Activated T-helper 17 cell treated with anti-CD3 and anti-CD28 coated beads, Interleukin-2, amount 50 U/mL, for 72 hours (primary cell): Measurements from ENCODE around the gene RPS6KA2. TPM values are rescaled to one million over a fixed set of nuclear protein-coding genes. Genes with fewer than 3 reads are reported as not detected.
"Not testable (repeated sequence)": the region's sequence is repeated elsewhere in the genome, so short reads cannot be mapped to it uniquely, and the experiment has no call there.

Experiments
- ATAC-seq: fragments of 150-1000 bp; cut with Tn5 transposase; replicated peaks from 2 replicates; pipeline ENCODE4 v1.10.0; 2021; ENCODE audit warnings: mild to moderate bottlenecking, moderate library complexity
- H3K27ac Mint-ChIP-seq: one replicate; pipeline ENCODE4 v1.8.0; 2022; ENCODE audit warnings: mixed read lengths
- H3K27me3 Mint-ChIP-seq: one replicate; pipeline ENCODE4 v1.8.0; 2022; ENCODE audit warnings: mixed read lengths
- H3K36me3 Mint-ChIP-seq: one replicate; pipeline ENCODE4 v1.8.0; 2022; ENCODE audit warnings: low read depth, mild to moderate bottlenecking, mixed read lengths
- H3K4me1 Mint-ChIP-seq: one replicate; pipeline ENCODE4 v1.8.0; 2022; ENCODE audit warnings: mixed read lengths
- H3K4me3 Mint-ChIP-seq: one replicate; pipeline ENCODE4 v1.8.0; 2022; ENCODE audit warnings: mild to moderate bottlenecking, mixed read lengths
- H3K9me3 Mint-ChIP-seq: one replicate; pipeline ENCODE4 v1.8.0; 2022; ENCODE audit warnings: mixed read lengths
- total RNA-seq, 2 donors: library from RNA; stranded (reverse); gene quantifications; one replicate each; pipeline ENCODE4 v1.2.3, GENCODE V29; 2022

The RPS6KA2 gene
- total RNA-seq, 2 donors from 2014 or later, result 1.3 to 1.5 TPM

DNA sequence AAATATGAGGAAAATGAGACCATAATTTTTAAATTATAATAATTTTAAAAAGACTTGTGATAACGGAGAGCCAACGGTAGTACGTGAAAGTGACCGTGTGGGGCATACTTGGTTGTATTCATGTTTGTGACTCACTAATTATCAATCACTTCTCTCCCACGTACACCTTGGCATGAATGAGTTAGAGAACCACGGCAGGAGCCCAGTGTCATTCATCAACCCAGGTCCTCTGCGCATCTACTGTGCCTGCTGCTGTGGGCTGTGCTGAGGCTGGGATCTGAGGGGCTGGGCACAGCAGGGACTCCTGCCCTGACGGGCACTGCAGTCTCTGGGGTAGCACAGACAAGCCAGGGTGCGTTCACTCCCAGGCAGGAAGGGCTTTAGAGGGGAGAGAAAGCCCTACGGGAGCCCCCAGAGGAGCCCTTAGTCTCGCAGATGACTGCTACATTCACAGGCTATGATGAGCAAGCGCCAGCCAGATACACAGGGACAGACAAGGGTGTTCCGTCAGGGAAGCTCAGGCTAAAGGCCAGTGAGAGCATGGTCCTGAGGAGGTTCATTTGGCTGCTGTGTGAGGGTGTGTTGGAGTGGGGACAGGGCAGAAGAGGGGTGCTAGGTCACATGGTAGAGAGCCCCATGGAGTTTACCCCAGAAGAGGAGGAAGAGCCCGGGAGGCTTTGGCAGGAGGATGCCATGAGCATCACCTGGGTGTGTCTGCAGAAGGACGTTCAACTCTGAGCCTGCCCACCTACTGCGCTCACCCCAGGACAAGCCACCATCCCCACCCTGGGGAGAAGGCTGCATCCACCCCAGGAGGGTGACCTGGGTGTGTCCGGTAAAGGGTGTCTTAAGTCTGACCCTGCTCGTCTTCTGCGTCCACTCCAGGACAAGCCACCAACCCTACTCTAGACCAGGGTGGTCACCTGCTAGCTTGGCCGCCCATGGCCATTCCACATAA, 8.2 kb upstream of the RPS6KA2 start:
- no peaks in the 10 kb centered on the region for H3K36me3 Mint-ChIP-seq
- no peaks in the 10 kb centered on the region for H3K9me3 Mint-ChIP-seq
- no peak overlapping the region for H3K27ac Mint-ChIP-seq
- H3K4me1 Mint-ChIP-seq, result peaks cover 1% of the 10 kb centered on the region
- H3K27me3 Mint-ChIP-seq, result peaks cover 20% of the 10 kb centered on the region
- ATAC-seq, result no peak
- no peak overlapping the region for H3K4me3 Mint-ChIP-seq

DNA sequence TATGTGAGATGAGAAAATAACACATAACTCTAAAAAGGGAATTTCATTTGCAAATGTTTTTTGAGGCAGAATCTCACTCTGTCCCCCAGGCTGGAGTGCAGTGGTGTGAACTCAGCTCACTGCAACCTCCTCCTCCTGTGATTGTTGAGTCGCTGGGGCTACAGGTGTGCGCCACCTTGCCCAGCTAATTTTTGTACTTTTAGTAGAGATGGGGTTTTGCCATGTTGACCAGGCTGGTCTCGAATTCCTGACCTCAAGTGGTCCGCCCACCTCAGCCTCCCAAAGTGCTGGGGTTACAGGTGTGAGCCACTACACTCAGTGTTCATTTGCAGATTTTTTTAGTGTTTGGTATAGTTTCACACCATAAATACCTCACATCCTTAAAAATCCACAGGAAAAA, 7.5 kb upstream of the RPS6KA2 start:
- H3K36me3 Mint-ChIP-seq, H3K27ac Mint-ChIP-seq, H3K9me3 Mint-ChIP-seq, H3K4me1 Mint-ChIP-seq, H3K4me3 Mint-ChIP-seq, ATAC-seq: not testable (repeated sequence)
- peaks cover 18% of the 10 kb centered on the region for H3K27me3 Mint-ChIP-seq

DNA sequence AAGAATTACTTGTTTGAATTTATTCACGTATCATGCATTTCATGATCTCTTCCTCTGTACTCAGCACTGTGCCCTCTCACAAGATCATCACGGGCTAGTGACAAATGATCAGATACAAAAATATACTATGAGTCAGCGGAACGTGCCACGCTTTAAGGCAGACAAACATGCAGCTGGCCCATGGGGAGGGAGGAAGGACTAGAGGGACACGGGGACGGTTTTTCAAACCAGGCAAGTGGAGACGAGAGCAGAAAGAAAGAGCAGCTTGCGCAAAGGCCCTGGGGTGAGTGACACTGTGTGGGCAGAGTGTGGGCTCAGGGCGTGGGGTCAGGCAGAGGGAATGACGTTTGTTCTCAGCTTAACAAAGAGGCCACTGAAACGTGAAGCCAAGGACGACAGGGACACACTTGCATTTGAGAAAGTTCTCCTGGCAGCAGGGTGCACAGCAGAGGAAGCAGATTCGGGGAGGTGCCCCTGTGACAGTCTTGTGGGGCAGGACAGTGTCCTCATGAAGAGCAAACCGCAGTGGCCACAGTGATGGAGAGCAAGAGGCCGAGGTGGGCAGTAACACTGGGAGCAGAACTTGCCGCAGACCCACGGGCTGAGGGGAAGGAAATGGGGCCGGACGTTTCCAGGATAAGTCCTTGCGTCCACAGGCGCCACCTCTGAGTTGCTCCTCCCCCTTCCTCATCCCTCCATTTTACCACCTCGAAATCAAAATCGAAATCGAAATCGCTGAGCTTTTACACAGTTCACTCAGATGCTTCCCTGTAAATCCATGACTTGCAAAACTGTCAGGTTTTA, 6.9 kb upstream of the RPS6KA2 start:
- Mint-ChIP-seq H3K36me3 (no peaks in the 10 kb centered on the region), H3K27me3 (peaks cover 16% of the 10 kb centered on the region), H3K27ac (no peak overlapping the region), H3K4me3 (no peak overlapping the region), H3K9me3 (no peaks in the 10 kb centered on the region), H3K4me1 (no peaks in the 10 kb centered on the region)
- no peak for ATAC-seq

DNA sequence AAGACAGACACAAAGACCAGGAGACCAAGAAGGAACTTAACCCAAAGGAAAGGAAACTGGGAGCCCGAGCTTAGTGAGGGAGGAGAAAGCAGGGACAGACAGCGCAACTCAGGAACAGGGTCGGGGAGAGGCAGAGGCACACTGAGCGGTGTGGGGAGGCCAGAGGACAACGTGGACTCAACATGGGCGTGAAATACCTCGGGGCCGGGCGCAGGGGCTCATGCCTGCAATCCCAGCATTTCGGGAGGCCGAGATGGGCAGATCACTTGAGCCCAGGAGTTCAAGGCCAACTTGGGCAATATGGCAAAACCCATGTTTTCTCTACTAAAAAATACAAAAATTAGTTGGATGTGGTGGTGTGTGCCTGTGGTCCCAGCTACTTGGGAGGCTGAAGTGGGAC, 5.7 kb upstream of the RPS6KA2 start:
- peaks cover 6% of the 10 kb centered on the region for H3K4me1 Mint-ChIP-seq
- no peak overlapping the region for H3K4me3 Mint-ChIP-seq
- no peaks in the 10 kb centered on the region for H3K9me3 Mint-ChIP-seq

DNA sequence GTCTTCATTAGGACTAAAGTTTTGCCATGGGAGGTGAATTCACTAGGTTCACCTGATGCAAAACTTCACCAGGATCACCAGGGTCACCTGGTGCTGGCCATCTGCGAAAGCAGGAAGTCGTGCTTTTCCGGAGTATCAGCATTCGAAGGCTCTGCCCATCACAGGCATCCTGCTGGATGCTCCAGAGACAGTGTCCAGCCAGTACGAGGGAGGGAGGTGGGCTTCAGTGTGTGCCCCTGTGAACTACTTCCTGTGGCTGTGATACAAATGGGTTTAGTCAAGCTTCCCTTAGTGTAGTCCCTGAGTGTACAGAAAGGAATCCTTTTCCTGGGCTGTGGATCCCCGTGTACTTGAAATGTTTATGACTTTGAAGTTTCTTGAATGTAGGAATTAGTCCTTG, 3.4 kb upstream of the RPS6KA2 start:
- ATAC-seq, result no peak
- Mint-ChIP-seq H3K4me3 (no peak overlapping the region), H3K36me3 (no peaks in the 10 kb centered on the region), H3K27ac (no peak overlapping the region), H3K4me1 (peaks cover 11% of the 10 kb centered on the region), H3K9me3 (no peaks in the 10 kb centered on the region), H3K27me3 (peaks cover 21% of the 10 kb centered on the region)

More for the DNA sequence above, 5.7 kb upstream of the RPS6KA2 start:
- Mint-ChIP-seq H3K27ac (no peak overlapping the region), H3K36me3 (no peaks in the 10 kb centered on the region), H3K27me3 (peaks cover 14% of the 10 kb centered on the region)
- ATAC-seq, result no peak

DNA sequence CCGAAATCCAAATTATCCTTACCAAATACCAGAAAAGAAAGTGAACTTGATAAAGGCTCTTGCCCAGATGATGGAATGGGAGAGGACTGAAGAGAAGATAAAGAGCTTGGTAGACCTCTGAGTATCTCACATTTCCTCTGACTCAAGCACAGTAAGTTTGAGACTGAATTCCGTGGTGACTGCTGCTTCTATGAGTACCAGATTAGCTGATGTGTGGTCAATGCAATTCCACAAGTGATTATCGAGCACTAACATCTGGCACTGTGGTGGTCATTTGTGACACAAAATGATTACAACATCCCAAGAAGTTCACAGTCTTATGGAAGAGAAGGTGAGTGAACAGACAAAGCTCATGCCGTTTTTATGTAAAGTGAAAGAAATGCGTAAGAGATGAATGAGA, 2.6 kb upstream of the RPS6KA2 start:
- ATAC-seq, result no peak
- peaks cover 11% of the 10 kb centered on the region for H3K4me1 Mint-ChIP-seq
- no peak overlapping the region for H3K4me3 Mint-ChIP-seq
- H3K27ac Mint-ChIP-seq, result no peak overlapping the region
- H3K27me3 Mint-ChIP-seq, result peaks cover 25% of the 10 kb centered on the region
- no peaks in the 10 kb centered on the region for H3K36me3 Mint-ChIP-seq
- H3K9me3 Mint-ChIP-seq, result no peaks in the 10 kb centered on the region

DNA sequence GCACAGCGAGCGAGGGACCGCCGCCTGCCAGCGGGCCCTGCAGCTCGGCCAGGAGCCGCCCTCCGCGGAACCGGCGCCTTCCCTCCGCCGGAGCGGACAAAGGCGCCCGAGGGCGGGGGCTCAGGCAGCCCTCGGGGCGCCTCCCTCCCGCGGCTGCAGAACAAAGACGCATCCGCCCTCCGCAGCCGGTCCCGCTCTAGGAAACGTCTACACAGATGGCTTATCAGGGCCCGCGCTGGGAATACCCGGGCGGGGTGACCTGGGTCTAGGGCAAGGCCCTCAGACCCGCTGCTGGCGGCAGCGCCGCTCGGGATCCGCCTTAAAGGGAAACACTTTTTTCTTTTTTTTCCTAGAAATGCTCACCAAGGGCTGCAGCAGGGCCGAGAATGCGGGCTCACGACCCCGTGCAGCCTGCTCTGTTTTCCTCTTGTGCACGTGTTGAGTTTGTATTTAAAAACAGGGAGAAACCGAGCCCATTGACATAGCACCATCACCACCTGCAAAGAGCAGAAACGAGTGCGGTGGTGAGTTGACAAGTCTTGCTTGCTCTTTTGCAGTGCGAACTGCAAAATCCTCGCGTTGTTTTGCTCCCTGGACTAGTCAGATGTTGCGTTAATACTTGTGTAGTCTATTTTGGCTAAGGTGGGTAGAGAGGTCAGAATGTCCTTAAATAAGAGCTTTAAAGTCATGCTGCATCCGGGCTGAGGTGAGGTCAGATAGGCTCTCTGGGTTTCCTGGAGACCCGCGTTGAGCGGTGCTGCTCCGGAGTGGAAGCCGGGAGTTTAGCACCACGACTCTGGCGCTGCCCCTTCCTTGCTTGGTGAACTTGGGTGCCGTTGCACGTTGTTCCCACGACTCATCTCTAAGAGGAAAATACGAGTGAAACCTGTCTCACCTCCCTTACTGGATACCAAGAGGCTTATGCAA, 1.1 kb upstream of the RPS6KA2 start:
- peak overlapping the region; percentile 84 for H3K4me3 Mint-ChIP-seq
- peak; percentile 20 for ATAC-seq
- H3K27ac Mint-ChIP-seq, result peak overlapping the region; percentile 18
- peaks cover 11% of the 10 kb centered on the region for H3K4me1 Mint-ChIP-seq
- no peaks in the 10 kb centered on the region for H3K9me3 Mint-ChIP-seq
- H3K36me3 Mint-ChIP-seq, result no peaks in the 10 kb centered on the region
- peaks cover 26% of the 10 kb centered on the region for H3K27me3 Mint-ChIP-seq

DNA sequence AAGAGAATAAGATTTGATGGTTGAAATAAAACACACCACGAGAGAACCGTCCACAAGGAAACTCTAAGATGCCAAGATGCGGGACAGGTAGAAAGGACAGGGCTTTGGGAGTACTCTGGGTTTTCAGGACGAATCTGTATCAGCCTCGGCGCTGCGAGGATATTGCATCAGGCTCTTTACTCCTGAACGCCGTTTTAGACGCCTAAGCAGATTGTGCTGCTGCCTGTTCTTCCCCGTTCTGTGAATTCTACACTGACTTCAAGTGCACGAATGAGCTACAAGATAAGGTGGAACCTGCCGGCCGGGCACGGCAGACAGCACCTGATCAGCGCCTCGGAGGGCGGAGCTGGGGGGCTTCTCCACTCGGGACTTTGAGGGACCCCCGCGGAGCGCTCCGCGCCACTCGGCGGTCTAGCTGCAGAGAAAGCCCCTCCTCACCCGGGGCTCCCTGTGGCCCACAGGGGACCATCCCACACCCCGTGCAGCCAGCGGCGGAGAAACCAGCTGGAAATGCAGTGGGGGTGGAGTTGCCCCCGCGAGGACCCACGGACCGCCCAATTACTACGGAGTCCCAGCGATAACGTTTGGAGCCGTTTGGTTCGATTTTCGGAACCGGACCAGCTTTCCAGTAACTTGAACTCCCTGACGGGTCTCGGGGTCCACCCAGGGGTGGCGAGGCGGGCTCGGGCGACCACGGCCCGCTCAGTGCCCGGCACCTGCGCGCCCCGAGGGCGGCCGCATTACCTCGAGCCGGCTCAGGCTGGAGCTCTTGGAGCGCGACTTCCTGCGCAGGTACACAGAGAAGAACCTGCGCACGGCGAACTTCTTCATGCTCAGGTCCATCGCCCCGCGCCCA, 646 bp downstream of the RPS6KA2 start:
- ATAC-seq, result peak; percentile 4
- no peaks in the 10 kb centered on the region for H3K9me3 Mint-ChIP-seq
- H3K27me3 Mint-ChIP-seq, result peaks cover 26% of the 10 kb centered on the region
- H3K27ac Mint-ChIP-seq, result no peak overlapping the region
- H3K36me3 Mint-ChIP-seq, result no peaks in the 10 kb centered on the region
- peak overlapping the region; percentile 84 for H3K4me3 Mint-ChIP-seq
- peaks cover 11% of the 10 kb centered on the region for H3K4me1 Mint-ChIP-seq

DNA sequence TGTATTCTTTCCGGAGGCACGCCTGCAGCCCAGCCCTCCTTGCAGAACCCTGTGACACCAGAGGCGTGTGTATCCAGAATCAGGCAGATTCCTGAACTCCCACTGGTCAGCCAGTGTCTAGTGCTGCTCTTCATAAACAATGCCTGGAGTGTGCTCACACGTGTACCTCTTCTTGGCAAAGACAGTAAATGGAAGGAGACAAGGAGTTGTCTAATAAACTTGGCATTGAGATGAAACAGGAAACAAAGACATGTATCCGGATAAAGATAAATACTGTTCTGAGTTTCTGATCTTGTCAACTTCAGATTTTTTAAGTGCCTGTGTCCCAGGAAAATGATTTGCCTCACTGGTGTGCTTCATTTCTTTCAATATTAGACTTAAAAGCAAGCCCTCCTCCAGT, 1.7 kb downstream of the RPS6KA2 start:
- no peak for ATAC-seq
- Mint-ChIP-seq H3K27ac (no peak overlapping the region), H3K4me1 (peaks cover 11% of the 10 kb centered on the region), H3K27me3 (peaks cover 26% of the 10 kb centered on the region), H3K9me3 (no peaks in the 10 kb centered on the region), H3K36me3 (no peaks in the 10 kb centered on the region), H3K4me3 (peak overlapping the region; percentile 78)

DNA sequence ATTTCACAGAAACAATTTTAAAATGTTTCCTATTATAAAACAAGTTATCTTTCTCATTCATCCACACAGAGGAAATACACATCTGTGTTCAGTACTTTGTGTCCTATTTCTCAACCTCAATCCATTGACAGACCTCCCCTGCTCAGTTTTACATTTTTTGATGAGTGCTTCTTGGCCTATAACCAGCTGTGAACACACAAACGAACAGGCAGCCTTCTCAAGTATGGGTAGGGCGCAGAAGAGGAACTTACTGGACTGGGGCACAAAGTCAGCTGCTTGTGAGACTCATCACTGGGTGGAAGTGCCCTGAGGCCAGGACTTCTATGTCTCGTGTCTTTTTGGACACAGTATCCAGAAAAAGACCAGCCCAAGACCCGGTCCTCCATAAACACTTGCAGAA, 2.8 kb downstream of the RPS6KA2 start:
- Mint-ChIP-seq H3K9me3 (no peaks in the 10 kb centered on the region), H3K4me3 (no peak overlapping the region), H3K36me3 (no peaks in the 10 kb centered on the region), H3K4me1 (peaks cover 11% of the 10 kb centered on the region), H3K27me3 (peaks cover 19% of the 10 kb centered on the region), H3K27ac (no peak overlapping the region)
- no peak for ATAC-seq

DNA sequence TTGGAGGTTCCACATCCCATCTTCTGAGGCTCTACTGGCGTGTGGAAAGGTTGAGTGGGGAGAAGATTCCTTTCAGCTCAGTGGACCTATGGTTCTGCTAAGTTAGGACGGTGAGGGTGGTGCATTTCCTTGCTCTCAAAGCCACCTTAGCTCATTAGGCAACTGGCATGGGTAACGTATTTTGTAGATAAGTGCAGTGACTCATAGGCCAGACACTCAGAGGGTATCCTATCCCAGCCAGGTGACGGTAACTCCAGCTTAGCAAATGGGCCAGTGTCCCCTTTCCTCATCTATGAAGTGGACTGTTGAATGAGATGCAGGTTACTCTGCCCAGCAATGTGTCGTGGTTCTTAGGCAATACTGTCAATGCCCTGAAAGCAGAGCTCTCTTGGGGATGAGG, 3.7 kb downstream of the RPS6KA2 start:
- H3K4me3 Mint-ChIP-seq, result no peak overlapping the region
- H3K9me3 Mint-ChIP-seq, result no peaks in the 10 kb centered on the region
- H3K27me3 Mint-ChIP-seq, result peaks cover 19% of the 10 kb centered on the region
- peaks cover 9% of the 10 kb centered on the region for H3K4me1 Mint-ChIP-seq
- no peaks in the 10 kb centered on the region for H3K36me3 Mint-ChIP-seq
- ATAC-seq, result no peak
- H3K27ac Mint-ChIP-seq, result no peak overlapping the region

DNA sequence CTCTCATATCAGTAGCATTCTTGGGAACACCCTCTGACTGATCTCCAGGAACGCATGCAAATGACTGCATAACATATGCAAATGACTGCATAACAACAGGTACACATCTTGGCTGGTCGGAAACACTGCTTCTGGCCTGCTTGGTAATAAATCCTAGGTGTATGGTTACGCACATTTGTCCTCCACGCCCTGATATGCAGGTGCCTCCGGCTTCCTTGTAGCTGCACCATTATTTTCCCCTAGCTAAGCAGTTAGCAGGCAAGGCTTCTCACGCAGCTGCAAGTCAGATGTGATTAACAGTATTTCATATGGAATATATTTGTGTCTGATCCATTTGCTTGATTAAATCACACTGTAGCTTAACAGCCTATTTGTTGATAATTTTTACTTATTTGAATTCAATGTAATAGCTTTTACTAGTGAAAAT, 5.9 kb downstream of the RPS6KA2 start:
- Mint-ChIP-seq H3K27me3 (peaks cover 19% of the 10 kb centered on the region), H3K4me1 (peaks cover 4% of the 10 kb centered on the region), H3K4me3 (no peak overlapping the region), H3K36me3 (no peaks in the 10 kb centered on the region), H3K9me3 (no peaks in the 10 kb centered on the region), H3K27ac (no peak overlapping the region)
- no peak for ATAC-seq

DNA sequence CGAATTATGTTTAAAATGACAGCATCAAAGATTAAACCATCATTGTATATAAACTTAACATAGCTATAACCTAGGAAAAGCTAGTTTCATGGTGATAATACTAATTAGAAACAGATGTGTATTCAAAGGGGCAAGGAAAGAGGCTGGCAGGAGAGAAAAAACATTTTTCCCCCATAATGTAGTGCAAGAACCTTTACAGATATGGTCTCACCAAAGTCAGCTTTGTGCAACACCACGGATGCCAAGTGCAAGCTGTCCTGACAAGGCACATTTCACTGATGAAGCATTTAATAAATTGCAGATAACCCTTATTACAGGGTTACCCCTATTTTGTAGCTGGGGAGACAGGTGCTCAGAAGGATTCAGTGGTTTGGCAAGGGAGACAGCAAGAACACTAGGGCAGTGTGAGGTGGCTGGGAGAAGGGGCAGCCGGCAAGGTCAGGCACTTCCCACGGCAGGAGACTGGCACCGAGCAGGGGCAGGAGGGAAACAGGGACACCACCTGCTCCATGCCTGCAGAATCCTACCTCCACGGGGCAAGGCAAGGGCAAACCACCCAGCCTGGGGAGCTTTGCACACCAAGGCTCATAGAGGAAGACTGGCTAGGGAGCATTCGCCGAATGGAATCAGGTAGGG, 6.5 kb downstream of the RPS6KA2 start:
- Mint-ChIP-seq H3K4me3 (no peak overlapping the region), H3K4me1 (no peaks in the 10 kb centered on the region), H3K27ac (no peak overlapping the region), H3K9me3 (no peaks in the 10 kb centered on the region), H3K27me3 (peaks cover 14% of the 10 kb centered on the region), H3K36me3 (no peaks in the 10 kb centered on the region)
- no peak for ATAC-seq
